K562 (cell line): Measurements from ENCODE around the gene NEDD9. TPM values are rescaled to one million over a fixed set of nuclear protein-coding genes. Genes with fewer than 3 reads are reported as not detected.

Source experiments
- ATAC-seq: fragments of 200-7000 bp; cut with Tn5 transposase; 3 replicates; pipeline ENCODE4 v1.9.1; 2020; ENCODE audit warnings: moderate library complexity
- BruUV-seq: library from RNA; stranded (reverse); fragments of 400-500 nt; replicated peaks from 2 replicates; lab custom pipeline; 2021; lab: Mats Ljungman, UMichigan
- CTCF ChIA-PET: fragments of 300-600 bp; formaldehyde crosslinking; extraction: SDS; loops from one replicate; lab custom pipeline; 2021; ENCODE audit warnings: low intra/inter-chr PET ratio; lab: Yijun Ruan, JAX
- POLR2A ChIA-PET: fragments of 300-600, 350-650 bp; sonication (Branson Sonifier 250); formaldehyde crosslinking; extraction: SDS; loops from one replicate; lab custom pipeline; 2021; ENCODE audit warnings: antibody characterized with exemption, inconsistent platforms; lab: Yijun Ruan, JAX
- DNase-seq, 4 experiments: peaks; one replicate each; pipeline versions ENCODE4 v3.0.0 to v3.0.0-alpha.2; 2011 to 2018; ENCODE audit warnings: low spot score in 3 of 4, mixed read lengths in 3 of 4; ENCODE audit errors: extremely low read depth in 1 of 4
- FAIRE-seq: peaks from 2 replicates; lab custom pipeline; 2011; peaks lifted over from hg19 to GRCh38; lab: Jason Lieb, UNC
- H2AFZ ChIP-seq: 2 replicates; pipeline ENCODE4 v1.6.0; 2011; ENCODE audit warnings: low read depth, low read length, control low read depth, inconsistent platforms
- H3K27ac ChIP-seq: fragments of 200-600 bp; 3 replicates; pipeline ENCODE4 v1.8.0; 2011; ENCODE audit warnings: low read depth, mild to moderate bottlenecking, control low read depth, inconsistent platforms, low read length, moderate library complexity, mixed read lengths; ENCODE audit errors: extremely low read depth
- H3K27me3 ChIP-seq, 2 experiments: fragments of 300-600 bp in 1 of 2; 2 replicates in 1 of 2; 3 replicates in 1 of 2; pipeline versions ENCODE4 v1.6.0 to v1.8.0; 2011; ENCODE audit warnings: inconsistent platforms in 2 of 2, low read length in 2 of 2, mild to moderate bottlenecking in 1 of 2, mixed read lengths in 1 of 2, moderate library complexity in 1 of 2; ENCODE audit not compliant: control insufficient read depth in 2 of 2, insufficient read depth in 2 of 2
- H3K36me3 ChIP-seq: fragments of 300-600 bp; 3 replicates; pipeline ENCODE4 v1.8.0; 2011; ENCODE audit warnings: mild to moderate bottlenecking, low read length, inconsistent platforms; ENCODE audit not compliant: control insufficient read depth, insufficient read depth
- H3K4me1 ChIP-seq, 2 experiments: fragments of 200-600 bp in 1 of 2; replicated peaks in 1 of 2; 2 replicates in 1 of 2; 3 replicates in 1 of 2; pipeline versions ENCODE4 v1.5.1 to v1.8.0; 2011; ENCODE audit warnings: inconsistent platforms in 2 of 2, low read length in 2 of 2, mild to moderate bottlenecking in 1 of 2, mixed read lengths in 1 of 2, moderate library complexity in 1 of 2; ENCODE audit not compliant: control insufficient read depth in 2 of 2, insufficient read depth in 2 of 2
- H3K4me2 ChIP-seq: 2 replicates; pipeline ENCODE4 v1.6.1; 2011; ENCODE audit warnings: low read length, control low read depth, inconsistent platforms, mixed read lengths; ENCODE audit not compliant: insufficient read depth
- H3K4me3 ChIP-seq: fragments of 200-600 bp; sonication (generic), shearing (Covaris generic); 2 replicates; pipeline ENCODE4 v1.5.1; 2016; ENCODE audit warnings: control low read depth, inconsistent platforms
- H3K79me2 ChIP-seq: fragments of 200-600 bp; 3 replicates; pipeline ENCODE4 v1.8.0; 2011; ENCODE audit warnings: low read length, inconsistent platforms; ENCODE audit not compliant: control insufficient read depth, insufficient read depth
- H3K9ac ChIP-seq, 2 experiments: 2 replicates each; pipeline versions ENCODE4 v1.6.0 to v1.6.1; 2011; ENCODE audit warnings: low read depth in 2 of 2, low read length in 2 of 2, control low read depth in 1 of 2, inconsistent platforms in 1 of 2, mild to moderate bottlenecking in 1 of 2, mixed read lengths in 1 of 2; ENCODE audit not compliant: insufficient read depth in 1 of 2
- H3K9me1 ChIP-seq: one replicate; pipeline ENCODE4 v1.6.0; 2011; ENCODE audit warnings: inconsistent platforms, mild to moderate bottlenecking, low read length, moderate library complexity; ENCODE audit not compliant: control insufficient read depth, insufficient read depth
- H3K9me3 ChIP-seq: replicated peaks from 2 replicates; pipeline ENCODE4 v1.5.1; 2011; ENCODE audit warnings: low read depth, low read length, inconsistent platforms; ENCODE audit not compliant: control insufficient read depth, insufficient read depth
- H4K20me1 ChIP-seq: replicated peaks from 2 replicates; pipeline ENCODE4 v1.6.1; 2011; ENCODE audit warnings: low read length, inconsistent platforms, mixed read lengths; ENCODE audit not compliant: control insufficient read depth, insufficient read depth
- ATF7 ChIP-seq: fragments of 450-650 bp; IDR thresholded peaks from 2 replicates; pipeline ENCODE4 v1.7.1; 2014; ENCODE audit warnings: mild to moderate bottlenecking, moderate library complexity
- CHD1 ChIP-seq: fragments of 200-600 bp; sonication (generic); IDR thresholded peaks from one replicate; pipeline ENCODE4 v1.6.1; 2012; ENCODE audit warnings: mild to moderate bottlenecking, moderate library complexity, low read length, inconsistent platforms
- CREM ChIP-seq: IDR thresholded peaks from 2 replicates; pipeline ENCODE4 v1.6.1; 2014; ENCODE audit warnings: antibody characterized with exemption, low read depth
- FOXA3 ChIP-seq, 2 experiments: fragments of 450-650 bp in 1 of 2; sonication (generic) in 1 of 2; formaldehyde crosslinking; IDR thresholded peaks in 1 of 2; conservative IDR thresholded peaks in 1 of 2; 2 replicates each; pipeline versions ENCODE4 v1.4.0 to v1.8.0; 2020 to 2022; ENCODE audit warnings: mild to moderate bottlenecking in 2 of 2, missing genetic modification reagents in 1 of 2
- HDAC6 ChIP-seq: IDR thresholded peaks from 2 replicates; pipeline ENCODE4 v1.6.1; 2012; ENCODE audit warnings: low read depth, mild to moderate bottlenecking, control low read depth, inconsistent platforms, low read length, moderate library complexity
- HEY1 ChIP-seq: fragments of 250-450 bp; sonication (Bioruptor Pico); IDR thresholded peaks from 2 replicates; pipeline ENCODE4 v1.5.0; 2020; ENCODE audit warnings: mild to moderate bottlenecking, moderate library complexity, borderline replicate concordance
- KLF1 ChIP-seq: fragments of 450-650 bp; IDR thresholded peaks from 2 replicates; pipeline ENCODE4 v1.6.1; 2016; ENCODE audit warnings: missing genetic modification characterization, missing compliant biosample characterization
- MYBL2 ChIP-seq, 2 experiments: fragments of 450-650 bp in 1 of 2; sonication (generic) in 1 of 2; formaldehyde crosslinking in 1 of 2; IDR thresholded peaks; 2 replicates each; pipeline versions ENCODE4 v1.6.1 to v1.8.1; 2017 to 2022; ENCODE audit warnings: borderline replicate concordance in 1 of 2, inconsistent platforms in 1 of 2, low read depth in 1 of 2, mild to moderate bottlenecking in 1 of 2, missing genetic modification reagents in 1 of 2, moderate library complexity in 1 of 2
- TAF1 ChIP-seq: IDR thresholded peaks from 2 replicates; pipeline ENCODE4 v1.6.1; 2011; ENCODE audit warnings: mild to moderate bottlenecking, low read length, moderate library complexity; ENCODE audit not compliant: insufficient read depth, control insufficient read depth, severe bottlenecking; ENCODE audit errors: extremely low read depth
- ZNF707 ChIP-seq: fragments of 250-450 bp; sonication (Bioruptor Pico); conservative IDR thresholded peaks from 2 replicates; pipeline ENCODE4 v1.8.0; 2022; ENCODE audit warnings: inconsistent platforms, mild to moderate bottlenecking, moderate library complexity
- WGBS: fragments of 100-300 bp; shearing (Covaris generic); methylation state at CpG from one replicate; pipeline ENCODE4 v1.1.6; 2016; ENCODE audit warnings: low coverage, mixed read lengths; ENCODE audit not compliant: insufficient coverage; ENCODE audit errors: missing lambda C conversion rate; 5-methylcytosine and 5-hydroxymethylcytosine counted together
- in situ Hi-C: fragments of 300-500 bp; cut with MboI; formaldehyde crosslinking; loops from 4 replicates; pipeline ENCODE4 v1.15.0; 2018; ENCODE audit warnings: inconsistent platforms, mixed read lengths
- intact Hi-C: fragments of 100-400 bp; cut with micrococcal nuclease; formaldehyde crosslinking; loops from 2 replicates; pipeline ENCODE4 v1.14.2; 2022
- polyA plus RNA-seq, 8 experiments: library from polyadenylated mRNA; depleted of rRNA in 4 of 8; stranded (reverse) in 5 of 8; unstranded in 3 of 8; fragments of >200 nt; fragmentation: Nextera tagmentation in 2 of 8; fragmentation: Illumina TruSeq in 1 of 8; extraction: Ambion mirVana in 2 of 8; extraction: Trizol in 1 of 8; gene quantifications; 2 replicates each; pipeline versions ENCODE4 v1.2.1 to v1.2.3, GENCODE V29; 2011 to 2014; ENCODE audit warnings: inconsistent platforms in 1 of 8, missing spikeins in 1 of 8
- total RNA-seq, 7 experiments: library from RNA; depleted of rRNA in 6 of 7; stranded (reverse); fragments of >200 nt in 6 of 7; fragmentation: Illumina TruSeq in 2 of 7; extraction: Trizol in 2 of 7; gene quantifications; 2 replicates each; pipeline versions ENCODE4 v1.2.1 to v1.2.3, GENCODE V29; 2011 to 2021; ENCODE audit warnings: low replicate concordance in 1 of 7
- TF ChIP-seq, protein P1 (sequence below): fragments of 450-650 bp; formaldehyde crosslinking; IDR thresholded peaks from 2 replicates; pipeline ENCODE4 v1.4.0; 2020; ENCODE audit warnings: mild to moderate bottlenecking
- TF ChIP-seq, protein P2 (sequence below): fragments of 250-450 bp; sonication (Bioruptor Pico); IDR thresholded peaks from 2 replicates; pipeline ENCODE4 v1.8.0; 2021; ENCODE audit warnings: mild to moderate bottlenecking, moderate library complexity
- TF ChIP-seq, protein P3 (sequence below), 2 experiments: fragments of 450-650 bp in 1 of 2; IDR thresholded peaks; 2 replicates each; pipeline ENCODE4 v1.6.1; 2011 to 2017; ENCODE audit warnings: low read depth in 2 of 2, antibody characterized with exemption in 1 of 2, borderline replicate concordance in 1 of 2, low read length in 1 of 2, mild to moderate bottlenecking in 1 of 2, mixed read lengths in 1 of 2; ENCODE audit not compliant: control insufficient read depth in 1 of 2

Gene NEDD9
- total and polyA plus RNA-seq, 9 of the 15 experiments (the other 6 are each of a cell fraction or from before 2014, with no cell fraction given): 0.04 to 0.18 (median 0.15) TPM; not detected in 6

DNA sequence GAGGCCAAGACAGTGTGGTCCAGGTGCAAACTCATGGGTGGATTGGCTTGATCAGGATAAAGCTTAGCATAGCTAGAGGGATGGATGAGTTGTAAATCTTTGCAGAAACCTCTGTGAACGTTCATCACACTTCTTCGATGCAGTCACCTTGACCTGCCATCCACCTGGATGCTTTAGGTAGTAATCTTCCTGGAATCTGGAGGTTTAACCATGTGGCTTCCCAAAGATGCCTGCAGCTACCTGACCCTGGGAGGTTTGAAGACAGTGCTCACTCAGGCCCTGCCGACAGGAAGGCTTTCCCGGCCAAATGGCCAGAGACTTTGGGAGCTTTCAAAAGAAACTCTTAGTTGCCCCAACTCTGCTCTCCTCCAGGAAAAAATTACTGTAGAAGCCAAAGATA is 65.5 kb downstream of the NEDD9 start:
- WGBS: 5% methylated on average over 4 of the region's 4 CpGs
- BruUV-seq: no TSS peak
- peaks cover 21 to 51% of the 10 kb centered on the region in 2 experiments for H3K27me3 ChIP-seq
- no peaks in the 10 kb centered on the region for H3K9me1 ChIP-seq
- in situ Hi-C loops (no loop called here), intact Hi-C loops (no loop called here)
- no peak for ATAC-seq
- H3K4me2 ChIP-seq: no peak overlapping the region
- no peak for DNase-seq
- H4K20me1 ChIP-seq: no peaks in the 10 kb centered on the region
- H3K4me1 ChIP-seq: peaks cover 0 to 4% of the 10 kb centered on the region in 2 experiments; a peak in 1 of 5 replicates
- no peaks in the 10 kb centered on the region for H3K36me3 ChIP-seq
- no peaks in the 10 kb centered on the region for H3K9me3 ChIP-seq
- H3K79me2 ChIP-seq: no peaks in the 10 kb centered on the region
- ChIA-PET POLR2A (no interaction called here), CTCF (interaction anchor here (0.7 kb wide), 1 partner anchor 156 kb away, joined by 3 read pairs; no protein-coding TSS in a partner anchor)
- H3K4me3 ChIP-seq: no peak overlapping the region
- FAIRE-seq: no peak
- H2AFZ ChIP-seq: no peak overlapping the region
- no peak overlapping the region for H3K9ac ChIP-seq
- TF ChIP-seq CHD1 (no peak), ATF7 (no peak), TAF1 (no peak), HEY1 (no peak), CREM (no peak), KLF1 (tag) (no peak), ZNF707 (CRISPR knock-in tag) (no peak), FOXA3 (CRISPR knock-in tag; conservative IDR thresholded peaks at IDR 0.05 in 1 of 2, IDR thresholded peaks at IDR 0.05 in 1 of 2) (no peak), MYBL2 (IDR thresholded peaks at IDR 0.05; ENCODE audit: low read depth) (no peak), MYBL2 (CRISPR knock-in tag; IDR thresholded peaks at IDR 0.05; ENCODE audit: borderline replicate concordance) (no peak), HDAC6 (no peak)
- TF ChIP-seq, protein P1, sequence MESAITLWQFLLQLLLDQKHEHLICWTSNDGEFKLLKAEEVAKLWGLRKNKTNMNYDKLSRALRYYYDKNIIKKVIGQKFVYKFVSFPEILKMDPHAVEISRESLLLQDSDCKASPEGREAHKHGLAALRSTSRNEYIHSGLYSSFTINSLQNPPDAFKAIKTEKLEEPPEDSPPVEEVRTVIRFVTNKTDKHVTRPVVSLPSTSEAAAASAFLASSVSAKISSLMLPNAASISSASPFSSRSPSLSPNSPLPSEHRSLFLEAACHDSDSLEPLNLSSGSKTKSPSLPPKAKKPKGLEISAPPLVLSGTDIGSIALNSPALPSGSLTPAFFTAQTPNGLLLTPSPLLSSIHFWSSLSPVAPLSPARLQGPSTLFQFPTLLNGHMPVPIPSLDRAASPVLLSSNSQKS (CRISPR knock-in tag): no peak
- TF ChIP-seq, protein P2, sequence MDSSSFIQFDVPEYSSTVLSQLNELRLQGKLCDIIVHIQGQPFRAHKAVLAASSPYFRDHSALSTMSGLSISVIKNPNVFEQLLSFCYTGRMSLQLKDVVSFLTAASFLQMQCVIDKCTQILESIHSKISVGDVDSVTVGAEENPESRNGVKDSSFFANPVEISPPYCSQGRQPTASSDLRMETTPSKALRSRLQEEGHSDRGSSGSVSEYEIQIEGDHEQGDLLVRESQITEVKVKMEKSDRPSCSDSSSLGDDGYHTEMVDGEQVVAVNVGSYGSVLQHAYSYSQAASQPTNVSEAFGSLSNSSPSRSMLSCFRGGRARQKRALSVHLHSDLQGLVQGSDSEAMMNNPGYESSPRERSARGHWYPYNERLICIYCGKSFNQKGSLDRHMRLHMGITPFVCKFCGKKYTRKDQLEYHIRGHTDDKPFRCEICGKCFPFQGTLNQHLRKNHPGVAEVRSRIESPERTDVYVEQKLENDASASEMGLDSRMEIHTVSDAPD: no peak
- TF ChIP-seq, protein P3, sequence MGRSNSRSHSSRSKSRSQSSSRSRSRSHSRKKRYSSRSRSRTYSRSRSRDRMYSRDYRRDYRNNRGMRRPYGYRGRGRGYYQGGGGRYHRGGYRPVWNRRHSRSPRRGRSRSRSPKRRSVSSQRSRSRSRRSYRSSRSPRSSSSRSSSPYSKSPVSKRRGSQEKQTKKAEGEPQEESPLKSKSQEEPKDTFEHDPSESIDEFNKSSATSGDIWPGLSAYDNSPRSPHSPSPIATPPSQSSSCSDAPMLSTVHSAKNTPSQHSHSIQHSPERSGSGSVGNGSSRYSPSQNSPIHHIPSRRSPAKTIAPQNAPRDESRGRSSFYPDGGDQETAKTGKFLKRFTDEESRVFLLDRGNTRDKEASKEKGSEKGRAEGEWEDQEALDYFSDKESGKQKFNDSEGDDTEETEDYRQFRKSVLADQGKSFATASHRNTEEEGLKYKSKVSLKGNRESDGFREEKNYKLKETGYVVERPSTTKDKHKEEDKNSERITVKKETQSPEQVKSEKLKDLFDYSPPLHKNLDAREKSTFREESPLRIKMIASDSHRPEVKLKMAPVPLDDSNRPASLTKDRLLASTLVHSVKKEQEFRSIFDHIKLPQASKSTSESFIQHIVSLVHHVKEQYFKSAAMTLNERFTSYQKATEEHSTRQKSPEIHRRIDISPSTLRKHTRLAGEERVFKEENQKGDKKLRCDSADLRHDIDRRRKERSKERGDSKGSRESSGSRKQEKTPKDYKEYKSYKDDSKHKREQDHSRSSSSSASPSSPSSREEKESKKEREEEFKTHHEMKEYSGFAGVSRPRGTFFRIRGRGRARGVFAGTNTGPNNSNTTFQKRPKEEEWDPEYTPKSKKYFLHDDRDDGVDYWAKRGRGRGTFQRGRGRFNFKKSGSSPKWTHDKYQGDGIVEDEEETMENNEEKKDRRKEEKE (IDR thresholded peaks at IDR 0.05; ENCODE audit: borderline replicate concordance in 1 of 2, control insufficient read depth in 1 of 2, low read depth in 2 of 2, low read length in 1 of 2): no peak
- H3K27ac ChIP-seq: no peak overlapping the region
